DOHH2 (cell line): ENCODE data around the gene SVOPL.

Experiments
- H3F3A ChIP-seq: fragments of 200-600 bp; sonication (generic), shearing (Covaris generic); 2 replicates; pipeline ENCODE4 v1.6.0; 2016; ENCODE audit warnings: antibody characterized with exemption, mild to moderate bottlenecking; ENCODE audit not compliant: control insufficient read depth, insufficient read depth
- H3K27ac ChIP-seq: fragments of 200-600 bp; sonication (generic); 2 replicates; pipeline ENCODE4 v1.5.1; 2014; ENCODE audit warnings: low read depth, mild to moderate bottlenecking, low read length, moderate library complexity
- H3K27me3 ChIP-seq: fragments of 200-600 bp; sonication (generic); 2 replicates; pipeline ENCODE4 v1.6.1; 2014; ENCODE audit warnings: mild to moderate bottlenecking, low read length, mixed read lengths; ENCODE audit not compliant: control insufficient read depth
- H3K36me3 ChIP-seq: fragments of 200-600 bp; sonication (generic); 2 replicates; pipeline ENCODE4 v1.6.1; 2014; ENCODE audit warnings: mild to moderate bottlenecking, low read length, moderate library complexity, mixed read lengths; ENCODE audit not compliant: control insufficient read depth
- H3K4me1 ChIP-seq: fragments of 200-600 bp; sonication (generic); 2 replicates; pipeline ENCODE4 v1.6.1; 2014; ENCODE audit warnings: mild to moderate bottlenecking, low read length, mixed read lengths; ENCODE audit not compliant: control insufficient read depth
- H3K4me2 ChIP-seq: fragments of 200-600 bp; sonication (generic); 2 replicates; pipeline ENCODE4 v1.6.0; 2014; ENCODE audit warnings: mild to moderate bottlenecking, low read length, moderate library complexity
- H3K4me3 ChIP-seq: fragments of 200-600 bp; sonication (generic); 2 replicates; pipeline ENCODE4 v1.5.1; 2014; ENCODE audit warnings: mild to moderate bottlenecking, low read length, mixed read lengths
- H3K79me2 ChIP-seq: fragments of 200-600 bp; sonication (generic); 2 replicates; pipeline ENCODE4 v1.6.1; 2014; ENCODE audit warnings: mild to moderate bottlenecking, low read length, mixed read lengths; ENCODE audit not compliant: control insufficient read depth
- H3K9me2 ChIP-seq: fragments of 200-600 bp; sonication (generic); replicated peaks from 2 replicates; pipeline ENCODE4 v1.6.1; 2014; ENCODE audit warnings: mild to moderate bottlenecking, low read length, mixed read lengths; ENCODE audit not compliant: control insufficient read depth
- H3K9me3 ChIP-seq: fragments of 200-600 bp; sonication (generic); 2 replicates; pipeline ENCODE4 v1.6.1; 2014; ENCODE audit warnings: antibody characterized with exemption, low read length, mixed read lengths; ENCODE audit not compliant: control insufficient read depth, insufficient read depth
- H4K20me1 ChIP-seq: fragments of 200-600 bp; sonication (generic); 2 replicates; pipeline ENCODE4 v1.6.0; 2014; ENCODE audit warnings: low read depth, mild to moderate bottlenecking, antibody characterized with exemption, low read length, moderate library complexity; ENCODE audit not compliant: control insufficient read depth, insufficient read depth
- CTCF ChIP-seq: fragments of 200-600 bp; sonication (generic); IDR thresholded peaks from one replicate; pipeline ENCODE4 v1.5.1; 2014; ENCODE audit warnings: antibody characterized with exemption, mild to moderate bottlenecking, low read depth, low read length; ENCODE audit not compliant: poor library complexity, severe bottlenecking
- EZH2phosphoT487 ChIP-seq: fragments of 200-600 bp; sonication (generic); IDR thresholded peaks from 2 replicates; pipeline ENCODE4 v1.6.1; 2017; ENCODE audit warnings: borderline replicate concordance, mild to moderate bottlenecking, antibody characterized with exemption, low read length, moderate library complexity, mixed read lengths

The SVOPL gene

DNA sequence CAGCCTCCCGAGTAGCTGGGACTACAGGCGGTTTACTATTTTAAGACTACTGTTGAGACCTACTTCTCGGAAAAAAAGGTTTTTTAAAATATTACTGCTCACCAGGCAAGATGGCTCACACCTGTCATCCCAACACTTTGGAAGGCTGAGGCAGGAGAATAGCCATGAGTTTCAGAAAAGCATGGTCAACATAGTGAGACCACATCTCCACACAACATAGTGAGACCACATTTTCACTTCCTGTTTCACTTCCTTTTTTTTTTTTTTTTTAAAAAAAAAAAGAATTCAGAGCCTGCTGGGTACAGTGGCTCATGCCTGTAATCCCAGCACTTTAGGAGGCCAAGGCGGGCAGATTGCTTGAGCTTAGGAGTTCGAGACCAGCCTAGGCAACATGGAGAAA, 46.5 kb downstream of the SVOPL start:
- no peaks in the 10 kb centered on the region for H3K27me3 ChIP-seq
- no peaks in the 10 kb centered on the region for H3K4me1 ChIP-seq
- no peak overlapping the region for H3K4me2 ChIP-seq
- no peaks in the 10 kb centered on the region for H3F3A ChIP-seq
- no peaks in the 10 kb centered on the region for H4K20me1 ChIP-seq
- H3K36me3 ChIP-seq, result no peaks in the 10 kb centered on the region
- 0 out of 2 replicates have a peak, but pooled peaks cover 2% of the 10 kb centered on the region for H3K9me3 ChIP-seq
- no peak overlapping the region for H3K27ac ChIP-seq
- TF ChIP-seq EZH2phosphoT487 (no peak), CTCF (no peak)
- H3K4me3 ChIP-seq, result no peak overlapping the region
- no peaks in the 10 kb centered on the region for H3K9me2 ChIP-seq
- H3K79me2 ChIP-seq, result no peaks in the 10 kb centered on the region

DNA sequence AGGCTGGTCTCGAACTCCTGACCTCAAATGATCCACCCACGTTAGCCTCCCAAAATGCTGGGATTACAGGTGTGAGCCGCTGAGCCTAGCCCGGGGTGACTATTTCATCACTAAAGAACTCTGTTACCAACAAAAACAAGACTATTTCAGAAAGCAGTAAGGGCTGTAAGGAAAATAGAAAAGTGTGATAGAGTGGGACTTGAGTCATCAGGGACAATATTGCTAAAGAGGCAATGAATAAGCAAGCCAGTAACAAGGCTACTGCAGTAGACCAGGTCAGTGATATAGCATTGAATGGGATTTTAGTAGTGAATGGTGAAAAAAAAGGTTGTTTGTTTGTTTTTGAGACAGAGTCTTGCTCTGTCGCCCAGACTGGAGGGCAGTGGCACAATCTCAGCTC, 51.7 kb downstream of the SVOPL start:
- Histone ChIP-seq H3K9me3 (peaks cover 2% of the 10 kb centered on the region; the same call in 1 of the 2 replicates), H3K27me3 (no peaks in the 10 kb centered on the region), H3K4me3 (no peak overlapping the region), H3F3A (no peaks in the 10 kb centered on the region), H3K27ac (no peak overlapping the region), H3K36me3 (no peaks in the 10 kb centered on the region), H3K4me2 (no peak overlapping the region), H3K79me2 (no peaks in the 10 kb centered on the region), H4K20me1 (no peaks in the 10 kb centered on the region), H3K9me2 (no peaks in the 10 kb centered on the region), H3K4me1 (no peaks in the 10 kb centered on the region)
- TF ChIP-seq EZH2phosphoT487 (no peak), CTCF (no peak)

GRCh38 chr7:138645284-138645683, 55.9 kb downstream of the SVOPL start:
- H3K4me1 ChIP-seq, result no peaks in the 10 kb centered on the region
- no peak for TF ChIP-seq EZH2phosphoT487
- TF ChIP-seq CTCF, result no peak
- no peak overlapping the region for H3K4me2 ChIP-seq
- H3K9me2 ChIP-seq, result no peaks in the 10 kb centered on the region
- no peak overlapping the region for H3K27ac ChIP-seq
- no peaks in the 10 kb centered on the region for H3K36me3 ChIP-seq
- no peaks in the 10 kb centered on the region for H4K20me1 ChIP-seq
- H3K4me3 ChIP-seq, result no peak overlapping the region
- no peaks in the 10 kb centered on the region for H3F3A ChIP-seq
- H3K27me3 ChIP-seq, result no peaks in the 10 kb centered on the region
- H3K9me3 ChIP-seq, result no peaks in the 10 kb centered on the region; the same call in 1 of the 2 replicates
- H3K79me2 ChIP-seq, result no peaks in the 10 kb centered on the region
